OCI-LY7 (cell line): ENCODE measurements around the gene ZNRF2. TPM values are rescaled to one million over a fixed set of nuclear protein-coding genes. Genes with fewer than 3 reads are reported as not detected.

ENCODE experiments used
- BruUV-seq: library from RNA; stranded (reverse); fragments of 400-500 nt; replicated peaks from 2 replicates; lab custom pipeline; 2021; lab: Mats Ljungman, UMichigan
- CTCF ChIA-PET: fragments of 300-600 bp; sonication (Branson Sonifier 250); formaldehyde crosslinking; loops from one replicate; lab custom pipeline; 2022; ENCODE audit warnings: antibody characterized with exemption; ENCODE audit not compliant: unreplicated experiment; lab: Charles Lee
- POLR2A ChIA-PET: fragments of 300-600 bp; sonication (Branson Sonifier 250); formaldehyde crosslinking; loops from one replicate; lab custom pipeline; 2022; ENCODE audit warnings: antibody characterized with exemption; lab: Charles Lee
- DNase-seq: peaks from one replicate; pipeline ENCODE4 v3.0.0-alpha.2; 2015; ENCODE audit warnings: low spot score
- H2AFZ ChIP-seq: fragments of 200-600 bp; sonication (generic), shearing (Covaris generic); 2 replicates; pipeline ENCODE4 v1.6.1; 2014; ENCODE audit warnings: mild to moderate bottlenecking, antibody characterized with exemption, low read length, moderate library complexity
- H3K27ac ChIP-seq: fragments of 200-600 bp; sonication (generic); 2 replicates; pipeline ENCODE4 v1.5.1; 2014; ENCODE audit warnings: mixed run types, low read depth, mild to moderate bottlenecking, moderate library complexity, low read length, inconsistent platforms; ENCODE audit not compliant: poor library complexity, severe bottlenecking
- H3K36me3 ChIP-seq: fragments of 200-600 bp; sonication (generic); 2 replicates; pipeline ENCODE4 v1.6.1; 2014; ENCODE audit warnings: mild to moderate bottlenecking, antibody characterized with exemption, low read length, moderate library complexity, mixed read lengths; ENCODE audit not compliant: insufficient read depth
- H3K4me1 ChIP-seq: fragments of 200-600 bp; sonication (generic); 2 replicates; pipeline ENCODE4 v1.5.1; 2014; ENCODE audit warnings: mild to moderate bottlenecking, low read length; ENCODE audit not compliant: insufficient read depth, poor library complexity, severe bottlenecking
- H3K4me2 ChIP-seq: fragments of 200-600 bp; sonication (generic); 2 replicates; pipeline ENCODE4 v1.6.1; 2014; ENCODE audit warnings: mild to moderate bottlenecking, low read length
- H3K4me3 ChIP-seq: fragments of 200-600 bp; sonication (generic); 2 replicates; pipeline ENCODE4 v1.5.1; 2014; ENCODE audit warnings: mild to moderate bottlenecking, low read depth, low read length; ENCODE audit not compliant: poor library complexity, severe bottlenecking
- H3K79me2 ChIP-seq: fragments of 200-600 bp; sonication (generic); 2 replicates; pipeline ENCODE4 v1.6.1; 2016; ENCODE audit warnings: low read depth, mild to moderate bottlenecking, low read length, moderate library complexity, mixed read lengths; ENCODE audit not compliant: insufficient read depth
- H3K9me2 ChIP-seq: fragments of 200-600 bp; sonication (generic); 2 replicates; pipeline ENCODE4 v1.6.1; 2016; ENCODE audit warnings: mild to moderate bottlenecking, low read length, mixed read lengths; ENCODE audit not compliant: insufficient read depth
- H3K9me3 ChIP-seq: fragments of 200-600 bp; sonication (generic); 2 replicates; pipeline ENCODE4 v1.6.1; 2014; ENCODE audit warnings: mild to moderate bottlenecking, mixed run types, low read length, mixed read lengths
- H4K20me1 ChIP-seq: fragments of 200-600 bp; sonication (generic); 2 replicates; pipeline ENCODE4 v1.6.1; 2014; ENCODE audit warnings: mild to moderate bottlenecking, antibody characterized with exemption, low read length, moderate library complexity, mixed read lengths; ENCODE audit not compliant: insufficient read depth
- CTCF ChIP-seq: fragments of 200-600 bp; sonication (generic); conservative IDR thresholded peaks from 2 replicates; pipeline ENCODE4 v1.5.1; 2014; ENCODE audit warnings: mild to moderate bottlenecking, antibody characterized with exemption, low read length, moderate library complexity, mixed read lengths
- EZH2phosphoT487 ChIP-seq: fragments of 200-600 bp; sonication (generic); IDR thresholded peaks from 2 replicates; pipeline ENCODE4 v1.6.1; 2018; ENCODE audit warnings: low read depth, borderline replicate concordance, mild to moderate bottlenecking, mixed run types, antibody characterized with exemption, low read length, moderate library complexity, mixed read lengths
- intact Hi-C: fragments of 100-400 bp; cut with micrococcal nuclease; formaldehyde crosslinking; loops from one replicate; pipeline ENCODE4 v1.10.0; 2022; ENCODE audit not compliant: unreplicated experiment
- total RNA-seq, 2 experiments: library from RNA; depleted of rRNA in 1 of 2; stranded (reverse); fragments of >200 nt in 1 of 2; shearing (Covaris generic) in 1 of 2; gene quantifications; 2 replicates each; pipeline ENCODE4 v1.2.3, GENCODE V29; 2014 to 2022

Gene ZNRF2
- total RNA-seq, 2 experiments from 2014 or later: 21.2 to 24.7 TPM

GRCh38 chr7:30351724-30352123 is 67.3 kb downstream of the ZNRF2 start:
- Histone ChIP-seq H4K20me1 (peaks cover 19% of the 10 kb centered on the region), H3K27ac (no peak overlapping the region), H3K4me2 (0 out of 2 replicates have a peak overlapping the region, but pooled peaks have one; percentile 9), H3K36me3 (no peaks in the 10 kb centered on the region), H3K9me2 (no peaks in the 10 kb centered on the region), H2AFZ (no peak overlapping the region), H3K9me3 (no peaks in the 10 kb centered on the region), H3K4me3 (no peak overlapping the region), H3K79me2 (peaks cover 73% of the 10 kb centered on the region), H3K4me1 (peaks cover 38% of the 10 kb centered on the region)
- DNase-seq: no peak
- CTCF ChIA-PET: no interaction called here
- intact Hi-C loops: loop anchor here (1.0 to 2.0 kb wide), 3 partner anchors 65 to 187 kb away; no protein-coding TSS in a partner anchor
- no TSS peak for BruUV-seq
- POLR2A ChIA-PET: interaction anchor here (1.2 to 2.5 kb wide), 9 partner anchors 10 to 172 kb away, joined by 3 to 16 read pairs (median 8); partner anchors contain the start of gene ZNRF2
- TF ChIP-seq EZH2phosphoT487: no peak
- no peak for TF ChIP-seq CTCF

- peaks cover 33% of the 10 kb centered on the region for H3K4me1 ChIP-seq
- intact Hi-C loops: loop anchor here (1.0 to 2.0 kb wide), 3 partner anchors 65 to 187 kb away; no protein-coding TSS in a partner anchor
- H3K4me3 ChIP-seq: no peak overlapping the region
- no TSS peak for BruUV-seq
- POLR2A ChIA-PET: interaction anchor here (1.2 to 2.5 kb wide), 8 partner anchors 9 to 75 kb away, joined by 3 to 16 read pairs (median 8); partner anchors contain the start of gene ZNRF2
- DNase-seq: peak; percentile 27
- no peak for TF ChIP-seq EZH2phosphoT487
- TF ChIP-seq CTCF: peak; percentile 78
- no peaks in the 10 kb centered on the region for H3K9me2 ChIP-seq
- H2AFZ ChIP-seq: no peak overlapping the region
- CTCF ChIA-PET: interaction anchor here (1.2 kb wide), 1 partner anchor 76 kb away, joined by 5 read pairs; no protein-coding TSS in a partner anchor
- H3K9me3 ChIP-seq: no peaks in the 10 kb centered on the region
- no peak overlapping the region for H3K27ac ChIP-seq
- H3K79me2 ChIP-seq: peaks cover 69% of the 10 kb centered on the region
- H4K20me1 ChIP-seq: peaks cover 19% of the 10 kb centered on the region
- H3K36me3 ChIP-seq: peaks cover 4% of the 10 kb centered on the region; the same call in 1 of the 2 replicates
- no peak overlapping the region for H3K4me2 ChIP-seq
These were observed 67.8 kb downstream of the ZNRF2 start for GRCh38 chr7:30352169-30352568.

- Histone ChIP-seq H2AFZ (no peak overlapping the region), H4K20me1 (peaks cover 16% of the 10 kb centered on the region), H3K27ac (no peak overlapping the region), H3K4me3 (no peak overlapping the region), H3K4me2 (no peak overlapping the region), H3K36me3 (peaks cover 11% of the 10 kb centered on the region), H3K9me2 (no peaks in the 10 kb centered on the region), H3K79me2 (peaks cover 55% of the 10 kb centered on the region), H3K9me3 (no peaks in the 10 kb centered on the region), H3K4me1 (peaks cover 20% of the 10 kb centered on the region)
- BruUV-seq: no TSS peak
- no peak for DNase-seq
- TF ChIP-seq CTCF (no peak), EZH2phosphoT487 (no peak)
- POLR2A ChIA-PET: interaction anchor here (0.5 to 2.5 kb wide), 13 partner anchors 8 to 196 kb away, joined by 3 to 16 read pairs (median 4); partner anchors contain the start of gene ZNRF2
- intact Hi-C loops: loop anchor here (2.0 kb wide), 2 partner anchors 67 to 189 kb away; no protein-coding TSS in a partner anchor
- CTCF ChIA-PET: no interaction called here
These were observed 69.1 kb downstream of the ZNRF2 start for GRCh38 chr7:30353532-30353931.
